ENCODE data around the gene TENM4. TPM values are rescaled to one million over a fixed set of nuclear protein-coding genes. Genes with fewer than 3 reads are reported as not detected.

The TENM4 gene
- polyA plus RNA-seq, 1 donor from 2014 or later: 16.8 TPM

GRCh38 chr11:79363861-79364378 is 76.9 kb downstream of the TENM4 start:
- no peak overlapping the region for H3K9ac ChIP-seq (ENCODE audit: low read length)
- H3K27me3 ChIP-seq (ENCODE audit: insufficient read depth, low read depth, low read length): no peaks in the 10 kb centered on the region
- no peak overlapping the region for H3K4me3 ChIP-seq (ENCODE audit: low read length)
- no peaks in the 10 kb centered on the region for H3K9me2 ChIP-seq (ENCODE audit: insufficient read depth, low read length)
- no peaks in the 10 kb centered on the region for H3K9me3 ChIP-seq (ENCODE audit: low read length)
- no peaks in the 10 kb centered on the region for H4K20me1 ChIP-seq (ENCODE audit: insufficient read depth)
- TF ChIP-seq MXI1 (conservative IDR thresholded peaks at IDR 0.05; ENCODE audit: poor library complexity, severe bottlenecking) (no peak), EP300 (conservative IDR thresholded peaks at IDR 0.05; ENCODE audit: poor library complexity, severe bottlenecking) (no peak), POLR2AphosphoS5 (IDR thresholded peaks at IDR 0.05) (no peak), CTCF (IDR thresholded peaks at IDR 0.05; ENCODE audit: poor library complexity, severe bottlenecking) (no peak), REST (IDR thresholded peaks at IDR 0.05; ENCODE audit: borderline replicate concordance) (no peak), TAF1 (IDR thresholded peaks at IDR 0.05; ENCODE audit: low read depth) (no peak), EZH2 (IDR thresholded peaks at IDR 0.05; ENCODE audit: borderline replicate concordance, insufficient read depth, low read length, poor library complexity, severe bottlenecking) (no peak), RAD21 (conservative IDR thresholded peaks at IDR 0.05) (no peak)
- H3F3A ChIP-seq (ENCODE audit: insufficient read depth, low read length, poor library complexity, severe bottlenecking): peaks cover 6% of the 10 kb centered on the region
- no peak overlapping the region for H3K4me2 ChIP-seq (ENCODE audit: low read length)
- H3K36me3 ChIP-seq (ENCODE audit: insufficient read depth, low read length): no peaks in the 10 kb centered on the region
- no peak overlapping the region for H3K27ac ChIP-seq (ENCODE audit: low read length)
- H3K79me2 ChIP-seq (replicated peaks; ENCODE audit: insufficient read depth, low read length): peaks cover 13% of the 10 kb centered on the region
- H2AFZ ChIP-seq (ENCODE audit: low read depth, low read length): no peak overlapping the region

- H3K9me3 ChIP-seq (ENCODE audit: low read length): no peaks in the 10 kb centered on the region
- H3K9me2 ChIP-seq (ENCODE audit: insufficient read depth, low read length): no peaks in the 10 kb centered on the region
- no peak overlapping the region for H3K9ac ChIP-seq (ENCODE audit: low read length)
- H3F3A ChIP-seq (ENCODE audit: insufficient read depth, low read length, poor library complexity, severe bottlenecking): peaks cover 6% of the 10 kb centered on the region
- no peaks in the 10 kb centered on the region for H4K20me1 ChIP-seq (ENCODE audit: insufficient read depth)
- no peaks in the 10 kb centered on the region for H3K36me3 ChIP-seq (ENCODE audit: insufficient read depth, low read length)
- H2AFZ ChIP-seq (ENCODE audit: low read depth, low read length): no peak overlapping the region
- no peak for TF ChIP-seq POLR2AphosphoS5 (IDR thresholded peaks at IDR 0.05)
- TF ChIP-seq EP300 (conservative IDR thresholded peaks at IDR 0.05; ENCODE audit: poor library complexity, severe bottlenecking): no peak
- no peak for TF ChIP-seq TAF1 (IDR thresholded peaks at IDR 0.05; ENCODE audit: low read depth)
- no peak for TF ChIP-seq MXI1 (conservative IDR thresholded peaks at IDR 0.05; ENCODE audit: poor library complexity, severe bottlenecking)
- no peak for TF ChIP-seq REST (IDR thresholded peaks at IDR 0.05; ENCODE audit: borderline replicate concordance)
- no peak for TF ChIP-seq RAD21 (conservative IDR thresholded peaks at IDR 0.05)
- TF ChIP-seq SMC3 (conservative IDR thresholded peaks at IDR 0.05; ENCODE audit: poor library complexity): no peak
- no peak for TF ChIP-seq CTCF (IDR thresholded peaks at IDR 0.05; ENCODE audit: poor library complexity, severe bottlenecking)
- no peak for TF ChIP-seq EZH2 (IDR thresholded peaks at IDR 0.05; ENCODE audit: borderline replicate concordance, insufficient read depth, low read length, poor library complexity, severe bottlenecking)
- H3K79me2 ChIP-seq (replicated peaks; ENCODE audit: insufficient read depth, low read length): peaks cover 13% of the 10 kb centered on the region
- H3K4me3 ChIP-seq (ENCODE audit: low read length): no peak overlapping the region
- H3K27me3 ChIP-seq (ENCODE audit: insufficient read depth, low read depth, low read length): no peaks in the 10 kb centered on the region
- H3K4me2 ChIP-seq (ENCODE audit: low read length): no peak overlapping the region
- H3K27ac ChIP-seq (ENCODE audit: low read length): no peak overlapping the region
Measured at GRCh38 chr11:79363256-79363655, 77.6 kb downstream of the TENM4 start.
